ENCODE data around the gene UNC93B1. TPM values are rescaled to one million over a fixed set of nuclear protein-coding genes. Genes with fewer than 3 reads are reported as not detected.
"Not testable (repeated sequence)": the region's sequence is repeated elsewhere in the genome, so short reads cannot be mapped to it uniquely, and the experiment has no call there.

Gene UNC93B1
- polyA plus RNA-seq, 1 donor (not counting 4 experiments of a cell fraction or from before 2014, with no cell fraction given), result 15.4 TPM

DNA sequence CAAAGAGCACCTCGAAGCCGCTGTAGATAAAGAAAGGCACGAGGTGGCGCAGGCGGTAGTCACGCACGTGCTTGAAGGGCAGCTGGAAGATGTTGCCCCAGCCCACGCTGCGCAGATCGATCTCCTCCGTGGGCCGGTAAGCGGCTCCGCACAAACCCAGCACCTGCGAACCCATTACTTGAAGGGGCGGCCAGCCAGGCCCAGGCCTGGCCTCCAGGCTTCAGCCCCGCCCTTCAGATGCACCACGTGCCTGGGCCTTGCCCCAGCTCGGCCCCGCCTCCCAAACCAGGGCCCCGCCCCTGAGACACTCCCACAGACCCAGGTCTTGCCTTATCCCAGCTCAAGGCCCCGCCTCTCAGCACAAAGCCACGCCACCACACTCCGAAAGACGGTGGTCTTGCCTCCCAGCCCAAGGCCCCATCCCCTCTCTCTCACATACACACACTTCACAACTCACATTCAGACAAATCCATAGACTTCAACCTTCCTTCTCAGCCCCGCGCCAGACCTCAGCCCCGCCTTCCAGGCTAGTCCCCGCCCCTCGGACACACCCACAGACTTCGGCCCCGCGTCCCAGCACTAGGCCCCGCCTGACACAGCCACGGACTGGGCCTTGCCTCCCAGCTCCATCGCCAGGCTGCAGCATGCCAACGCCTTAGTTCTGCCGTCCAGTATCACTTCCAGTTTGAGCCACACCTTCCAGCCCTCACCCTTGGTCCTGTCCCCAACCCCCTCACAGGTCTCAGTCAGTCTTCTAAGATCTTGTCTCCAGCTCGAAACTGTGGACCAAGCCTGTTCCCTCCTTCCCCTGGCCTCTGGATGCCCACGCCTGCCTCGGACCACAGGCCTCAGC, 7.0 kb downstream of the UNC93B1 start:
- FAIRE-seq (no peak), DNase-seq (ENCODE audit: low read depth, low spot score) (no peak)
- H3K4me1 ChIP-seq (ENCODE audit: control insufficient read depth, extremely low read depth, insufficient read depth, low read length), result no peaks in the 10 kb centered on the region
- no peak overlapping the region for H2AFZ ChIP-seq (ENCODE audit: control insufficient read depth, low read length)
- H3K27me3 ChIP-seq (ENCODE audit: control insufficient read depth, extremely low read depth, insufficient read depth, low read length), result no peaks in the 10 kb centered on the region
- H4K20me1 ChIP-seq (ENCODE audit: control insufficient read depth, extremely low read depth, insufficient read depth, low read length), result no peaks in the 10 kb centered on the region
- H3K36me3 ChIP-seq (ENCODE audit: control insufficient read depth in 2 of 2, extremely low read depth in 1 of 2, insufficient read depth in 2 of 2, low read length in 2 of 2), result peaks cover 0 to 1% of the 10 kb centered on the region in 2 experiments
- H3K4me2 ChIP-seq (ENCODE audit: control insufficient read depth, extremely low read depth, insufficient read depth, low read depth, low read length), result no peak overlapping the region
- TF ChIP-seq, protein P1, sequence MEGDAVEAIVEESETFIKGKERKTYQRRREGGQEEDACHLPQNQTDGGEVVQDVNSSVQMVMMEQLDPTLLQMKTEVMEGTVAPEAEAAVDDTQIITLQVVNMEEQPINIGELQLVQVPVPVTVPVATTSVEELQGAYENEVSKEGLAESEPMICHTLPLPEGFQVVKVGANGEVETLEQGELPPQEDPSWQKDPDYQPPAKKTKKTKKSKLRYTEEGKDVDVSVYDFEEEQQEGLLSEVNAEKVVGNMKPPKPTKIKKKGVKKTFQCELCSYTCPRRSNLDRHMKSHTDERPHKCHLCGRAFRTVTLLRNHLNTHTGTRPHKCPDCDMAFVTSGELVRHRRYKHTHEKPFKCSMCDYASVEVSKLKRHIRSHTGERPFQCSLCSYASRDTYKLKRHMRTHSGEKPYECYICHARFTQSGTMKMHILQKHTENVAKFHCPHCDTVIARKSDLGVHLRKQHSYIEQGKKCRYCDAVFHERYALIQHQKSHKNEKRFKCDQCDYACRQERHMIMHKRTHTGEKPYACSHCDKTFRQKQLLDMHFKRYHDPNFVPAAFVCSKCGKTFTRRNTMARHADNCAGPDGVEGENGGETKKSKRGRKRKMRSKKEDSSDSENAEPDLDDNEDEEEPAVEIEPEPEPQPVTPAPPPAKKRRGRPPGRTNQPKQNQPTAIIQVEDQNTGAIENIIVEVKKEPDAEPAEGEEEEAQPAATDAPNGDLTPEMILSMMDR (optimal IDR thresholded peaks at IDR 0.05 in 1 of 3, IDR thresholded peaks at IDR 0.05 in 1 of 3, conservative IDR thresholded peaks at IDR 0.05 in 1 of 3; ENCODE audit: extremely low read depth in 1 of 3, insufficient read depth in 2 of 3, low read length in 3 of 3), result no peak
- TF ChIP-seq EZH2 (IDR thresholded peaks at IDR 0.05; ENCODE audit: low read length), result no peak
- no peaks in the 10 kb centered on the region for H3K9me3 ChIP-seq (ENCODE audit: control insufficient read depth, low read depth, low read length)
- dilution Hi-C loops (cut with MboI; ENCODE audit: extremely low pct_ligation_motif_present, low sequenced_read_pairs), result no loop called here
- H3K9me1 ChIP-seq (ENCODE audit: control insufficient read depth, extremely low read depth, insufficient read depth, low read length), result no peaks in the 10 kb centered on the region
- H3K4me3 ChIP-seq (ENCODE audit: control insufficient read depth in 2 of 3, extremely low read depth in 1 of 3, insufficient read depth in 2 of 3, low read depth in 1 of 3, low read length in 3 of 3), result no peak overlapping the region
- H3K9ac ChIP-seq (ENCODE audit: control insufficient read depth, extremely low read depth, insufficient read depth, low read length), result no peak overlapping the region
- no peak overlapping the region for H3K27ac ChIP-seq (ENCODE audit: control insufficient read depth, insufficient read depth, low read length)
- no peaks in the 10 kb centered on the region for H3K79me2 ChIP-seq (ENCODE audit: control insufficient read depth, insufficient read depth, low read length)

DNA sequence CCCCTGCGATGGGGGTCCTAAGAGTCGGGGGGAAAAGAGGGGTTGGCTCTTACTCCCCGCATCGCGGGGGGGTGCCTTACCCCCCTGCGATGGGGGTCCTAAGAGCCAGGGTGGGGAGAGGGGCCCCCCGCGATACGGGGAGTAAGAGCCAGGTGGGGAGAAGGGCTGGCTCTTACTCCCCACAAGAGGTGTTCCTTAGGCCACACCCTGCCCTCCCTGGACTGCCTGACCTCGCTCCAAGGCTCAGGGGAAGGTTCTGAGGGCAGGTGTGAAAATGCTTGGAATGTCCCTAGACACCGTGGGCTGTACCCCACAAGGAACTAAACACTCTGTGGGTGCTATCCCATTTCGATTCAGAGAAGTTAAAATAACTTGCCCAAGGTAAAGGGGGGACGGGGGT, 7.8 kb downstream of the UNC93B1 start:
- Histone ChIP-seq H3K4me2 (ENCODE audit: control insufficient read depth, extremely low read depth, insufficient read depth, low read depth, low read length) (no peak overlapping the region), H4K20me1 (ENCODE audit: control insufficient read depth, extremely low read depth, insufficient read depth, low read length) (no peaks in the 10 kb centered on the region), H3K4me1 (ENCODE audit: control insufficient read depth, extremely low read depth, insufficient read depth, low read length) (no peaks in the 10 kb centered on the region), H3K9me3 (ENCODE audit: control insufficient read depth, low read depth, low read length) (no peaks in the 10 kb centered on the region), H3K9me1 (ENCODE audit: control insufficient read depth, extremely low read depth, insufficient read depth, low read length) (no peaks in the 10 kb centered on the region), H3K36me3 (ENCODE audit: control insufficient read depth in 2 of 2, extremely low read depth in 1 of 2, insufficient read depth in 2 of 2, low read length in 2 of 2) (peaks cover 0 to 1% of the 10 kb centered on the region in 2 experiments), H3K9ac (ENCODE audit: control insufficient read depth, extremely low read depth, insufficient read depth, low read length) (no peak overlapping the region), H3K27me3 (ENCODE audit: control insufficient read depth, extremely low read depth, insufficient read depth, low read length) (no peaks in the 10 kb centered on the region), H3K79me2 (ENCODE audit: control insufficient read depth, insufficient read depth, low read length) (no peaks in the 10 kb centered on the region), H3K4me3 (ENCODE audit: control insufficient read depth in 2 of 3, extremely low read depth in 1 of 3, insufficient read depth in 2 of 3, low read depth in 1 of 3, low read length in 3 of 3) (no peak overlapping the region), H3K27ac (ENCODE audit: control insufficient read depth, insufficient read depth, low read length) (no peak overlapping the region), H2AFZ (ENCODE audit: control insufficient read depth, low read length) (no peak overlapping the region)
- DNase-seq (ENCODE audit: low read depth, low spot score) (no peak), FAIRE-seq (no peak)
- dilution Hi-C loops (cut with MboI; ENCODE audit: extremely low pct_ligation_motif_present, low sequenced_read_pairs), result no loop called here
- no peak for TF ChIP-seq EZH2 (IDR thresholded peaks at IDR 0.05; ENCODE audit: low read length)
- TF ChIP-seq, protein P1 (optimal IDR thresholded peaks at IDR 0.05 in 1 of 3, IDR thresholded peaks at IDR 0.05 in 1 of 3, conservative IDR thresholded peaks at IDR 0.05 in 1 of 3; ENCODE audit: extremely low read depth in 1 of 3, insufficient read depth in 2 of 3, low read length in 3 of 3), result no peak

DNA sequence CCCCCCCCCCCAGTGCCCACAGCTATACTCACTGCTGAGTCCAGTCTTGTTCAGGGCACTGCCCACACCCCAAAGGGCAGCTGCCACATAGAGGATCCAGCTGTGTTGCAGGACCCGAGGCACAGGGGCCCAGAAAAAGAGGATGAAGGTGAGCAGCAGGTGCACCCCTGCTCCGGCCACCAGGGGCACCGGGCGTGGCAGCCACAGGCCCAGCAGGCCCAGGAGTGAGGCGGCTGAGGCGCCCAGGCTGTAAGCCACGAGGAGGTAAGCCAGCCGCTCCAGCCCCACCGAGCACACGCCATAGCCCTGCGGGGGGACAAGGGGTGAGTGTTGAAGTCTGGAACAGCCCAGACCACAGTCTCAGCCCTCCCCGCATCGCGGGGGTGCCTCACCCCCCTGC, 8.3 kb downstream of the UNC93B1 start:
- H3K9me1 ChIP-seq (ENCODE audit: control insufficient read depth, extremely low read depth, insufficient read depth, low read length); H3K4me1 ChIP-seq (ENCODE audit: control insufficient read depth, extremely low read depth, insufficient read depth, low read length); H4K20me1 ChIP-seq (ENCODE audit: control insufficient read depth, extremely low read depth, insufficient read depth, low read length); H3K4me3 ChIP-seq (ENCODE audit: control insufficient read depth in 2 of 3, extremely low read depth in 1 of 3, insufficient read depth in 2 of 3, low read depth in 1 of 3, low read length in 3 of 3); H3K27me3 ChIP-seq (ENCODE audit: control insufficient read depth, extremely low read depth, insufficient read depth, low read length); H3K4me2 ChIP-seq (ENCODE audit: control insufficient read depth, extremely low read depth, insufficient read depth, low read depth, low read length); H3K27ac ChIP-seq (ENCODE audit: control insufficient read depth, insufficient read depth, low read length); H2AFZ ChIP-seq (ENCODE audit: control insufficient read depth, low read length); H3K79me2 ChIP-seq (ENCODE audit: control insufficient read depth, insufficient read depth, low read length); dilution Hi-C loops (cut with MboI; ENCODE audit: extremely low pct_ligation_motif_present, low sequenced_read_pairs); H3K9ac ChIP-seq (ENCODE audit: control insufficient read depth, extremely low read depth, insufficient read depth, low read length); H3K9me3 ChIP-seq (ENCODE audit: control insufficient read depth, low read depth, low read length); H3K36me3 ChIP-seq (ENCODE audit: control insufficient read depth in 2 of 2, extremely low read depth in 1 of 2, insufficient read depth in 2 of 2, low read length in 2 of 2); FAIRE-seq; DNase-seq (ENCODE audit: low read depth, low spot score): not testable (repeated sequence)

DNA sequence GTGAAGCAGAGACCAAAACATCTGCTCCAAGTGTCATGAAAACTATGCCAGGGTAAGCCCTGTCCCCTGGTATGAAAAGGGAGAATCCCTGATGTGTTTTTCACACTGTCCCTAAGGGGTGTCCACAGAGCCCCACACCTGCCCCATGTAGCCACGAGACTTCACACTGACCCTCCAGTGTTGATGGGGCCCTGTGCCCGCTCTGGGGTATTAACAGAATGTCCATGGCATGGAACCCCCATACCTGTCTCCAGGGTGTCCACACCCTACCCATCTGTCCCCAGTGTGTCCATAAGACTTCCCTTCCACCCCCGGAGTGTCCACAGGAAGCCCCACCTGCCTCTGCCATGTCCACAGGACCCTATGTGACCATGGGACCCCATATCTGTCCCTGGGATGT, 8.8 kb downstream of the UNC93B1 start:
- H3K9me3 ChIP-seq (ENCODE audit: control insufficient read depth, low read depth, low read length); dilution Hi-C loops (cut with MboI; ENCODE audit: extremely low pct_ligation_motif_present, low sequenced_read_pairs); H3K36me3 ChIP-seq (ENCODE audit: control insufficient read depth in 2 of 2, extremely low read depth in 1 of 2, insufficient read depth in 2 of 2, low read length in 2 of 2); H3K79me2 ChIP-seq (ENCODE audit: control insufficient read depth, insufficient read depth, low read length); H3K27me3 ChIP-seq (ENCODE audit: control insufficient read depth, extremely low read depth, insufficient read depth, low read length); H3K27ac ChIP-seq (ENCODE audit: control insufficient read depth, insufficient read depth, low read length); H3K4me1 ChIP-seq (ENCODE audit: control insufficient read depth, extremely low read depth, insufficient read depth, low read length); H3K9ac ChIP-seq (ENCODE audit: control insufficient read depth, extremely low read depth, insufficient read depth, low read length); FAIRE-seq; DNase-seq (ENCODE audit: low read depth, low spot score); H4K20me1 ChIP-seq (ENCODE audit: control insufficient read depth, extremely low read depth, insufficient read depth, low read length); H2AFZ ChIP-seq (ENCODE audit: control insufficient read depth, low read length); H3K9me1 ChIP-seq (ENCODE audit: control insufficient read depth, extremely low read depth, insufficient read depth, low read length); H3K4me3 ChIP-seq (ENCODE audit: control insufficient read depth in 2 of 3, extremely low read depth in 1 of 3, insufficient read depth in 2 of 3, low read depth in 1 of 3, low read length in 3 of 3); H3K4me2 ChIP-seq (ENCODE audit: control insufficient read depth, extremely low read depth, insufficient read depth, low read depth, low read length): not testable (repeated sequence)

All from keratinocyte (primary cell).